C4-2B (cell line): Measurements from ENCODE around the gene DRICH1.
A peak's percentile ranks its signal among the peaks of the same experiment; 100 is the strongest.

Source experiments
- H3K27ac ChIP-seq: fragments of 450-650 bp; 2 replicates; pipeline ENCODE4 v1.5.1; 2017
- ZFX ChIP-seq: fragments of 450-650 bp; IDR thresholded peaks from 2 replicates; pipeline ENCODE4 v1.6.1; 2017
- TF ChIP-seq, protein P1 (sequence below): fragments of 450-650 bp; conservative IDR thresholded peaks from 2 replicates; pipeline ENCODE4 v1.5.1; 2017; ENCODE audit warnings: mild to moderate bottlenecking

The DRICH1 gene

DNA sequence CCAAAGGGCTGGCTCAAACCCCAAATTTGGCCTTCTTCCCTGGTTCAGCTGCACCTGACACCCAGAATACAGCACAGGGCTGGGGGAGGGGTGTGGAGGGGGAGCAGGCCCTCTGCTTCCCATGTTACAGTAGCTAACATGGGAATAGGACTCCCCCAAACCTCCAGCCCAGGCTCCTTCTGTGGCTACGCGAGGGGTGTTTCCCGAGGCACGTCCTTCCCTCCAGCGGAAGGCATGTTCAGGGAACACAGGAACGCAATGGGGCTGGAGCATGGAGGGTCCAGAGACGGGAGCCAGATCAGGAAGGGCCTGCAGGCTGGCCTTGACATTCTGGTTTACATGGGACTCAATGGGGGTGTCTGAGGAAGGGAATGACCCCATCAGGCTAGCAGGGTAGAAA, 40.3 kb downstream of the DRICH1 start:
- no peak overlapping the region for H3K27ac ChIP-seq
- TF ChIP-seq, protein P1, sequence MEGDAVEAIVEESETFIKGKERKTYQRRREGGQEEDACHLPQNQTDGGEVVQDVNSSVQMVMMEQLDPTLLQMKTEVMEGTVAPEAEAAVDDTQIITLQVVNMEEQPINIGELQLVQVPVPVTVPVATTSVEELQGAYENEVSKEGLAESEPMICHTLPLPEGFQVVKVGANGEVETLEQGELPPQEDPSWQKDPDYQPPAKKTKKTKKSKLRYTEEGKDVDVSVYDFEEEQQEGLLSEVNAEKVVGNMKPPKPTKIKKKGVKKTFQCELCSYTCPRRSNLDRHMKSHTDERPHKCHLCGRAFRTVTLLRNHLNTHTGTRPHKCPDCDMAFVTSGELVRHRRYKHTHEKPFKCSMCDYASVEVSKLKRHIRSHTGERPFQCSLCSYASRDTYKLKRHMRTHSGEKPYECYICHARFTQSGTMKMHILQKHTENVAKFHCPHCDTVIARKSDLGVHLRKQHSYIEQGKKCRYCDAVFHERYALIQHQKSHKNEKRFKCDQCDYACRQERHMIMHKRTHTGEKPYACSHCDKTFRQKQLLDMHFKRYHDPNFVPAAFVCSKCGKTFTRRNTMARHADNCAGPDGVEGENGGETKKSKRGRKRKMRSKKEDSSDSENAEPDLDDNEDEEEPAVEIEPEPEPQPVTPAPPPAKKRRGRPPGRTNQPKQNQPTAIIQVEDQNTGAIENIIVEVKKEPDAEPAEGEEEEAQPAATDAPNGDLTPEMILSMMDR: no peak
- TF ChIP-seq ZFX: no peak

DNA sequence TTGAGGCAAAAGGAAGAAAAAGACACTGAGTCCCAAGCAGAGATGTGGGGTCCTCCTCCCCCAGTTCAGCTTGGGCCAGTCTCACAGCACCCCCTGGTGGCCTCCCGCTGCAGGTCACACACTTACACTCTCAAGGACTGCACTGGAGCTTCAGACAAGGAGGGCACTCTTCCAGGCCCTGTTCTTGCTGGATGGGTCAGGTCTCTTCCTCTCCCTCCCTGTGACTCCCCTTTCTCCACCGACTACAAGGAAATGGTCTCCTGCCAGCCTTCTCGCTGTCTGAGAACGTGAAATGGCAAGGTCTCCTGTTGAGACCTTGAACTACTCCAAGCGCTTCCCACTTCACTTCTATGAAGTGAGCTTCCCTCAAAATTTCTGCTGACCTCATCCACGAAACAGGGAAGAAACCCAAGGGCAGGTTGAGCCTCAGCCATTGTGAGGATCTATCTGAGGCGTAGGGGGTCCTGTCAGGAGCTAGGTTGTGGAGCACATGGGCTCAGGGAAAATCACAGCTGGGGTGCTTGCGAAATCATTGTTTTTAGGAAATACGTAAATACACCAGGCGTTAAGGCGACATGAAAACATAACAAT, 40.8 kb downstream of the DRICH1 start:
- H3K27ac ChIP-seq: no peak overlapping the region
- TF ChIP-seq ZFX: no peak
- TF ChIP-seq, protein P1: peak; percentile 97

DNA sequence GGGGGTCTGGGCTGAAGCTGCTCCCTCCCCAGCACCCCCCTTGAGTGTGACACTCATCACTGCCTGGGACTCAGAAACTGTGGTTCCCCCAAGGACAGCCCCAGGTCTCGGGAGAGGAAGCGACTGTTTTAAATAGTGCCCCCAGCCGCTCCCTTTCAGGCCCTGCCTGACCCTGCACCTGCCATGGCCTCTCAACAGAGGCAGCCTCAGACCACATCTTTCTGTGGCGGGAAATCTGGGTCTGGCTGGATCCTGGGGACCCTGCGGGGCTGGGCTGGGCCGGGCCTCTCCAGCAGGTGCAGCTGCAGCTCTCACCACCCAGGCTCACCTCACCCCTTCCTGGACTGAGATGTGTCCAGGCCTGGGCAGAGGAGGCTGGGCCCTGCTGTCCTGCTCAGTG, 48.3 kb downstream of the DRICH1 start:
- TF ChIP-seq ZFX: no peak
- TF ChIP-seq, protein P1: no peak
- H3K27ac ChIP-seq: no peak overlapping the region

DNA sequence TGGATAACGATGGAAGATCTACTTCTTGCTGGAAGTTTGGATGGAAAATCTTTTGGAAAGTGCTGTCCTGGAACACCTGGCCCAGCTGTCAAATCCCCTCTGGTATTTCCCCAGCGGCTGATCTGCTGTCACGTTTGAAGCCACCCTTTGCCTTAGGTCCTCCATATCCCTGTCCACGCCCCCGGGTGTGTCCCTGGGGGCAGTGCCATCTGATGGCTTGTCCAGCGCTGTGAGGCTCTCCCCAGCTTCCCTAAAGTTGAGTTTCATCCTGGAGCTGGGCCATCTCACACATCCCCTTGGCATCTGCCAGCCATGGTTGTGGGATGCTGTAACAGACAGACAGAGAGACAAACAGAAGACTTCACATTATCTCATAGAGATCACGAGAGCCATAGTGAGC, 49.0 kb downstream of the DRICH1 start:
- H3K27ac ChIP-seq: no peak overlapping the region
- TF ChIP-seq, protein P1: no peak
- TF ChIP-seq ZFX: no peak

DNA sequence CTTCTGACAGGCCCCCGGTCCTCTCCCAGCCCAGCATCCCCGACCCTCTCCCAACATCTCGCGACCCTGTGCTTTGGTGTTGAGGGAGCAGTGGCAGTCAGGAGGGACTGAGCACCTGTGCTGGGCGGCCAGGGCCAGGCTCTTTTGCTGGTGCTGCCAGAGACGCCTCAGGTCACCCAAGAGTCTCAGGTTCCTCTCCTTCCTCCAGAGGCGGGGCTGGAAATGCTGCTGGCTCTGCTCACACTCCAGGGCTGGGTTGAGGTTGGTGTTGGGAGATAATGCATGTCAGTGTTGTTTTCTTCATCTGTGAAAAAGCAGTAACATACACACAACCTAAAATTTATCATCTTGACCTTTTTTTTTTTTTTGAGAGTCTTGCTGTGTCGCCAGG, 50.9 kb downstream of the DRICH1 start:
- H3K27ac ChIP-seq: no peak overlapping the region
- TF ChIP-seq, protein P1: no peak
- TF ChIP-seq ZFX: no peak

DNA sequence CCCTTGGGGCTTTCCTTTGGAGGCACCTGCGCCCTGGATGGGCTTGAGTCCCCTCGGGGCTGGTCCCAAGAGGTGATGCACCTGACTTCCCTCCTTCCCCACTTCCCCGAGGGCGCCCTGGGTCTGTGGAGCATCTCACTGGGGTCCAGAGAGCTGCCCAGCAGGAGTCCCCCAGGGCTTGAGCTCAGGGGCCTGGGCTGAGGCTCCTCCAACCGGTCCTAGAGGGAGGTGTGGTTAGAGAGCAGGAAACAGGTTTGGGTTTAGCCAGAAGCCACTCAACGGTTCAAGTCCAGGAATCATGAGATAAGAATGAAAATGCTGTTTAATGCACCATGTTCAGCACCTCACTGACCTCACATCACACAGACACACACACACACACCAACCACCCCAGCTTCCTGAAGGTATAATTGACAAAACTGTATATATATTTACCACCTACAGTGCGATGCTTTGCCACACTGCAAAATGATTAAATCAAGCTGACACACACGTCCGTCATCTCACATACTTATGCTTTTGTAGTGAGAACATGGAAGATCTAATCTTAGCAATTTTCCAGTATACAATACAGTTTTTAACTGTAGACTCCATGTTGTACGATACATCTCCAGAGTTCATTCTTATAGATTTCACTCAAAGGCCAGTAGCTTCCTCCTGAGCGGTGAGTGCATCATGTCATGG, 51.4 kb downstream of the DRICH1 start:
- H3K27ac ChIP-seq: no peak overlapping the region
- TF ChIP-seq, protein P1: no peak
- TF ChIP-seq ZFX: no peak

DNA sequence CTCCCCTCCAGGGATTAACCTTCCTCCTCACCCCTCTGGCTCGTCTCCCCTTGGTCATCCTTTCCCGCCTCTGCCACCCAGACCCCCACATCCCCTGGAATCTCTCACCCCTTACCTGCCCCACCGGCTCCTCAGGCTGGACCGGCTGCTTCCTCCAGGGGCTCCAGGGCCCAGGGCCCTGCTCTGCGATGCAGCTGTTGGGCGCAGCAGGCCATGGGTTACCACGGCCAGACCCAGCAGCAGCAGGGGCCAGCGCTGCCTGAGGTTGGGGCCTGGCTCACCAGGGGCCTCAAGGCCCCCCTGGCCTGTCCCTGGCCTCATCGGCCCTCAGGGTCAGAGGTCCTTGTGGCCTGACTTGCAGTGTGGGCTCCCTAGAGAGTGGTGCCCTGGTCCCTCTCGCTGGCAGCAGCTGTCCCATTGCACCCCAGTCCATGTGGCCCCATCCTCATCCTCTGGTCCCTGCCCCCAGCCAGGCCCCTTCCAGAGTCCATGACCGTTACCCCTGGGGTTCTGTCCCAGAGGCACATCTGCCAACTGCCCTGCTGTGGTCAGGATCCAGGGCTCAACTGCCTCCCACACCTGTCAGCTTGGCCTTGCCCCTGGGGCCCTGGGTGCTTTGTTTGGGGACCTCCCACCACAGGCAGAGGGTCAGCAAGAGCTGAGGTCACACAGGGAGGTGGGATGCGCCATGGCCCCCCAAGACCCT, 52.1 kb downstream of the DRICH1 start, which contains the start of gene IGLL1:
Gene IGLL1 (minus strand): TSS at position 421 of the 706 bp plus-strand sequence. CDS start 100 bp downstream, at position 321.
- TF ChIP-seq ZFX: no peak
- TF ChIP-seq, protein P1: no peak
- H3K27ac ChIP-seq: no peak within 1 kb of the TSS
